MM.1S (cell line): Measurements from ENCODE around the gene PCMT1.

ENCODE experiments used
- CTCF ChIP-seq: fragments of 300-600 bp; sonication (generic); IDR thresholded peaks from 2 replicates; pipeline ENCODE4 v1.5.1; 2016; ENCODE audit warnings: antibody characterized with exemption, low read length, mixed read lengths
- EZH2 ChIP-seq: fragments of 300-600 bp; sonication (generic); optimal IDR thresholded peaks from 2 replicates; pipeline ENCODE3; 2017; ENCODE audit warnings: low read depth, mild to moderate bottlenecking, antibody characterized with exemption, low read length, mixed read lengths
- EZH2phosphoT487 ChIP-seq: fragments of 300-600 bp; sonication (generic); IDR thresholded peaks from 2 replicates; pipeline ENCODE4 v1.6.1; 2018; ENCODE audit warnings: antibody characterized with exemption, low read length

GRCh38 chr6:149719531-149719930, 30.0 kb upstream of the PCMT1 start:
- TF ChIP-seq CTCF (no peak), EZH2phosphoT487 (no peak), EZH2 (no peak)
